Lung microvascular endothelial cell (primary cell): ENCODE data around the gene ETV7. TPM values are rescaled to one million over a fixed set of nuclear protein-coding genes. Genes with fewer than 3 reads are reported as not detected.

Experiments used
- DNase-seq, 2 donors: peaks; one replicate each; pipeline versions ENCODE4 v3.0.0 to v3.0.0-alpha.2; 2010; ENCODE audit warnings: low read depth in 2 of 2
- total RNA-seq: library from RNA; depleted of rRNA; stranded (reverse); fragments of >200 nt; gene quantifications from 2 replicates; pipeline ENCODE4 v1.2.1, GENCODE V29; 2014

Gene ETV7
- total RNA-seq, 1 donor from 2014 or later: not detected

GRCh38 chr6:36324715-36325114 is 62.8 kb downstream of the ETV7 start:
- no peak for DNase-seq

GRCh38 chr6:36324191-36324590 is 63.3 kb downstream of the ETV7 start:
- no peak for DNase-seq

GRCh38 chr6:36323062-36323461 is 64.4 kb downstream of the ETV7 start:
- peak; percentile 8 to 17 for DNase-seq

- DNase-seq: no peak
These were observed 64.9 kb downstream of the ETV7 start for GRCh38 chr6:36322591-36322990.

DNA sequence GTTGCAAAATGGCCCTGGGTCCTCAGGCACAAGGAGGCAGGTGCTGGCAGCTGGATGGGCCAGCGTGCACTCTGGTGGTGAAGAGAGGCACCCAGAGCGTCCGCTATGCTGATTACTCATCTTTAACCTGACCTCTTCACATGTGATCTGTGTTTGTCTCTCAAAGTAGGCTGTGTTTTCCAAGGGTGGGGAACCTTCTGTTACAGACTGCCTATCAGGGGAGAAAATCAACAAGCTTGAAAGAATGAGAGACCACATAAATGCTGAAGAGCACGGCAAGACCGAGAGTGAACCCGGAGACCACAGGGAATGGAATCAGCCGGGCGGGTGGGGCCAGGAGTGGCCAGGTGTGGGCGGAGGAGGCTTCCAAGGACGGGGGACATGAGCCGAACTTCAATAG is 67.0 kb downstream of the ETV7 start:
- DNase-seq: no peak

GRCh38 chr6:36319821-36320220 is 67.6 kb downstream of the ETV7 start:
- no peak for DNase-seq

DNA sequence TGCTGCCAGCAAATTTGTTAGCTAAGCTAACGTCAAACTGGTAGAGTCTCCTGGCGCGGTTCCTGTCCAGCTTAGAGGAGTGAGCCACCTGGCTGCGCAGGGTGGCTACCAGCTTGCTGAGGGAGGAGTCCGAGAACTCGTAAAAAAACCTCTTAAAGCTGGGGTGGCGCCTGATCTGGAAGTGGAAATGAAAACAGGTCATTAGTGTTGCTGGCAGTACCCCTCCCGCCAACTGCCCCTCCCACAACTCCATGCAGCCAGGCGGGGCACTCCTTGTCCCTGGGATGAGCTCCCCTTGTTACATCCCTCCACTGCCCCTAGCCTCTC is 68.1 kb downstream of the ETV7 start:
- no peak for DNase-seq

DNA sequence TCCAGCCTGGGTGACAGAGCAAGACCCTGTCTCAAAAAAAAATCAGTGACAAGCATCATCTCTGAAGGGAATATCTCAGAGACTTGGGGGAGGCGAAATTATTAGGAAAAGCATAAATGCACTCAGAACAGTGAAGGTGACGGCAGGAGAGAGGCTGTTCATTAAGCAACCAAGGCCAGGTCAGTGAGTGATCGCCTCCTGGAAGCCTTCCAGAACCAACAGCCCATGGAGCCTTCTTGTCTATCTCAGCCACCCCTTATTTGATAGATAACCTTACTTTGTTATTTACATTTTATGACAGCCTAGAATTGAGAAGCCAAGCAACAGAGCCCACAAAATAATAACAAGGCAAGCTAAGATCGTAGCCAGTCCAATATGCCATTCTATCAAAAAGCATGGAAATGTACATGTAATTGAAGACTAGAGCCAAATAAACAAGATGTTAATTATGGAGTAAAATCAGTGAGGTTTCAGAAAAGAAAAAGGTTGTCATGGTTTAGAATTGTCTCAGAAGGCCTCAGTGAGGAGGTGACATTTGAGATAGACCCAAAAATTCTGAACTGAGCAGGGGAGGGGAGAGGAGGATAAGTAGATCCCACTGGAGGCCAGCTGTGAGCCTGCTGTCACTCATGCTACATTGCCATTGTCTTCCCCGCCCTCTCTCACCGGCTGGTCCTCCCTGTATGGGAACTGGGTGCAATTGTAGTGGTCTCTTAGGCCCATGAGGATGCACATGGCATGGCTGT is 68.6 kb downstream of the ETV7 start:
- no peak for DNase-seq

GRCh38 chr6:36317623-36318022 is 69.8 kb downstream of the ETV7 start:
- no peak for DNase-seq

Other genes starting within 250 kb of the ETV7 start
- 4.6 and 7.7 TPM in 2 replicates for gene BRPF3, start 190.9 kb downstream of the ETV7 start, total RNA-seq
- not detected in 2 replicates for gene PNPLA1, start 117.6 kb downstream of the ETV7 start, total RNA-seq
- not detected in 2 replicates for gene BNIP5, start 50.8 kb downstream of the ETV7 start, total RNA-seq
- gene PXT1, start 55.2 kb upstream of the ETV7 start, total RNA-seq: under 0.01 TPM in 2 replicates
- gene KCTD20, start 55.3 kb upstream of the ETV7 start, total RNA-seq: 68.8 and 73.7 TPM in 2 replicates
- 8.7 and 9.5 TPM in 2 replicates for gene STK38, start 159.8 kb upstream of the ETV7 start, total RNA-seq
- 191 and 296 TPM in 2 replicates for gene SRSF3, start 206.7 kb upstream of the ETV7 start, total RNA-seq